Left ventricle myocardium superior (tissue), 1 donor: ENCODE results near the gene DGKD. TPM values are rescaled to one million over a fixed set of nuclear protein-coding genes. Genes with fewer than 3 reads are reported as not detected.

Source experiments
- ATAC-seq: fragments of 200-7000 bp; cut with Tn5 transposase; one replicate; pipeline ENCODE4 v1.9.1; 2020; ENCODE audit warnings: mild to moderate bottlenecking, moderate library complexity
- DNase-seq: peaks from one replicate; pipeline ENCODE4 v3.0.0-alpha.2; 2020
- intact Hi-C: fragments of 100-400 bp; cut with micrococcal nuclease; formaldehyde crosslinking; loops from one replicate; pipeline ENCODE4 v1.11.0; 2022
- total RNA-seq: library from RNA; stranded (reverse); fragmentation: NEBNext Ultra II Directional; extraction: Animal tissue kit (Norgen Biotek cat#: 25700); gene quantifications from one replicate; pipeline ENCODE4 v1.2.1, GENCODE V29; 2021
- donor health status: DM: no; HTN: yes; CAD: no; lungs with severe emphysema.

DGKD gene
- total RNA-seq, 1 donor from 2014 or later: 27.1 TPM

DNA sequence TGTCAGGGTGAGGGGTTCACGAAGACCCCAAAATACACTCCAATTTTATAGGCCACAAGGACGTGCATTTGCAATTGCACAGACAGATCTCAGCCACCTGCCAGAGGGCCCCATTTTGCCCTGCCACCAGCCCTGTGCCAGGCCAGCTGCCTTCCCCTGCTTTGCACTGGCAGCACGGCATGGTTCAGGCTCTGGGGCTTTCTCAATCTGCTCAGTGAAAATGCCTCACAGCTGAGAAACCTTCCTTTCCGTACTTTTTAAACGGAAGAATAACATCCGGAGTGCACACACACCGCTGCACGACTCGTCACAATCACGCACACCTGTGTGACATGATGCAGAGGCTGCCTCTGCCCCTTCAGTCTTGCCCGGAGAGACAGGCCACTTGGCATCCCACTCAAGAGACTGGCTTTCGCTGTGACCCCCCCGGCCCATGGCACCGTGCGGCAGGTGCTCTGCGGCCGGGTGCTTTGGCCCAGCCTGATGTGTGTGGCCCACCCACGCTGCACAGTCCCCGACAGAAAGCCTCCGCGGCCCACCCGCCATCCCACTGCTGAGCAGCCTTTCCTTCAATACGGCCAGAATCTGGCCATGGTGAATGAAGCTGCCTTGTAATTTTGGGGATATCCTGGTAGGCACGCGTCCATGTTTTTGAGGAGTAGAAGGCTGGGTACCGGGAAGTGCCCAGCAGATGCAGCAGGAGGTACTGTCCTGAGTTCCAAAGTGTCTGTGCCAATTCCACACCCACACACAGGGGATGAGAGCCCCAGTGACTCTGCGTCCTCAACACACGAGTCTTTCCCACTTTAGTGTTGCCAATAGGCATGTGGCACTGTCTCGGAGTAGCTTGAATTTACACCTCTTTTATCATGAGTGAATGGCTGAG lies 123.5 kb downstream of the DGKD start:
- no peak for DNase-seq
- intact Hi-C loops: no loop called here
- no peak for ATAC-seq

GRCh38 chr2:233479616-233480489 lies 125.6 kb downstream of the DGKD start:
- intact Hi-C loops: no loop called here
- no peak for DNase-seq
- ATAC-seq: no peak

DNA sequence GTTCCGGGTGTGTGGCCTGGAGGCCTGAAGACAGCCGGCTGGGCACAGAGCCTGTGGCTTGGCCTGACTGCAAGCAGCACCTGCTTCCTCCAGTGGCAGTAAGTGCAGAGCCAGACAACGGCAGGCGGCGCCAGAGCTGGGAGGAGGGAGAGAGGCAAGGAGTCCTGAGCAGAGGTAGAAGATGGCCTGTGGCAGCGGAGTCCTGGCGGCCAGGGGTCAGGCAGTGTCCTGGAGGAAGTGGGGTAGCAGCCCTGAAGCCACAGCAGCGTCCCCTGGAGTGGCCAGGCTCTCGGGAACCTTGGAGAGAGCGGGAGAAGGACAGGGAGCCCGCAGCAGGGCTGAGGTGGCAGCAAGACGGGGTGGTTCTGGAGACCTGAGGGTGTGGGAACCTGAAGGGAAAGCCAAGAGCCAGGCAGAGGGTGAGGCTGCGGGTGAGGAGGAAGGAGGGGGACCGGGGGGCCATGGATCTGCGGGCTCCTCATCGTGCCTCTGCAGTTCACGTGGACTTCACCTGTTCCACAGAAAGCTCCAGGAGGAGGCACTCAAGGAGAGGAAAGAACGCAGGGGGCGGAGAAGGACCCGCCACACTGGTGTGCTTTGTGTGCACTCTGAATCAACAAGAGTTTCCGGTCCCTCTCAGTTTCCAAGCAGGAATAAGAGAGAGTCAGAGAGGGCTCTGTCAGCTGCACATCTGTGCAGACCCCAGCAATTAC lies 126.4 kb downstream of the DGKD start:
- ATAC-seq (peak; percentile 56), DNase-seq (peak; percentile 65)
- intact Hi-C loops: no loop called here

GRCh38 chr2:233481368-233482142 lies 127.3 kb downstream of the DGKD start:
- intact Hi-C loops: no loop called here
- ATAC-seq: no peak
- DNase-seq: no peak

GRCh38 chr2:233482616-233483015 lies 128.3 kb downstream of the DGKD start:
- DNase-seq (no peak), ATAC-seq (no peak)
- intact Hi-C loops: no loop called here

- DNase-seq: no peak
- intact Hi-C loops: no loop called here
Observed at GRCh38 chr2:233485726-233486125, 131.4 kb downstream of the DGKD start.

GRCh38 chr2:233486357-233486756 lies 132.1 kb downstream of the DGKD start:
- intact Hi-C loops: no loop called here
- ATAC-seq (no peak), DNase-seq (no peak)

More at GRCh38 chr2:233485726-233486125, 131.4 kb downstream of the DGKD start:
- ATAC-seq: no peak

DNA sequence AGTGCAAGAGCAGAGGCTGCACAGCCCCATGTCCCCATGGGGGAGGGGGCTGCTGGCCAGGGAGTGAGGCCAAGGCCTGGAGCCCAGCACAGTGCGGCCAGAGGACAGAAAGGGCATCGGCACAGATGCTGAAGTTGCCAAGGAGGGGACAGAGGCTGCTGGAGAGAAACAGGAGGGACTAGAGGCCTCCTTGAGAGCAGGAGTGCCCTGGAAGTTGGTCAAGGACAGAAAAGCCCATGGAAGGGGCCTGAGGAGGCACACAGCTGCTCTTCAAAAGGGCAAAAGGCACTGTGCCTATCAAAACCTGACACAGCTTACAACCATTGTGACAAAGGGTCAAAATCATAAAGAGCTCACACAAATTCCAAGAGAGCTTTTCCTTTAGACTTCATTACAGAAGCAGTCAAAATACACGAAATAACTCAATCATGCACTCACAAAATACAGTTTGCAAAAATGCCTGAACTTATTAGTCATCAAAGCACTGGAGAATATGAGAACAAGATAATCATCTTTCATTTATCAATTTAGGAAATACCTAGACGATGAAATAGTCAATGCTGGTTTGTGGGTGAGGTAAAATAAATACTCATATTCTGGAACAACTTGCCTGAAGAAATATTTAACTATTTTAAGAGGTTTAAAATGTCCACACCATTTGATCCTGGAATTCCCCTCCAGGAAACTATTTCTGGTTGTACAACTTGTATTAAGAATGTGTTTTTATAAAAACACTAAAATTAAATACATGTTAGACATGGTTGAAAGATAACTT lies 132.7 kb downstream of the DGKD start:
- ATAC-seq: peak; percentile 64

GRCh38 chr2:233487748-233488345 lies 133.6 kb downstream of the DGKD start:
- DNase-seq (no peak), ATAC-seq (no peak)
- intact Hi-C loops: no loop called here

More for the DNA sequence above, 132.7 kb downstream of the DGKD start:
- DNase-seq: no peak
- intact Hi-C loops: no loop called here

- DNase-seq (no peak), ATAC-seq (no peak)
- intact Hi-C loops: no loop called here
Observed at GRCh38 chr2:233489143-233489542, 134.8 kb downstream of the DGKD start.

DNA sequence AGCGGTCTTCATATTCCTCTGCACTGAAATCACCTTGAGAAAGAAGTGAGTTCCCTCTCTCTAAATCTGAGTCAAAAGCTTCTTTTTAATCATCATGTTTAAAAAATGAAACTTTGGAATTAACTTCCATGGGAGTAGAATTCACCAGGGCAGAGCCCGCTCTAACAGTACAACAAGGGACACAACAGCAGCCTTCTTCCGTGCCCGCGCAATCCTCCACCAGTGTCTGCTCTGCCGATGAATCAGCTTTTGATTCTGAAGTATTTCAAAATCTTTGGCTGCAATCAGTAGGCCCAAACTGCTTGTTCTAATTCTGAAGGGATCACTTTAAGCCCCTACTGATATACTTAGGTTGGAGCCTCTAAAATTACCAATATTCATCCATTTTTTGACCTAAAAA lies 135.4 kb downstream of the DGKD start:
- DNase-seq: no peak
- no peak for ATAC-seq
- intact Hi-C loops: no loop called here

DNA sequence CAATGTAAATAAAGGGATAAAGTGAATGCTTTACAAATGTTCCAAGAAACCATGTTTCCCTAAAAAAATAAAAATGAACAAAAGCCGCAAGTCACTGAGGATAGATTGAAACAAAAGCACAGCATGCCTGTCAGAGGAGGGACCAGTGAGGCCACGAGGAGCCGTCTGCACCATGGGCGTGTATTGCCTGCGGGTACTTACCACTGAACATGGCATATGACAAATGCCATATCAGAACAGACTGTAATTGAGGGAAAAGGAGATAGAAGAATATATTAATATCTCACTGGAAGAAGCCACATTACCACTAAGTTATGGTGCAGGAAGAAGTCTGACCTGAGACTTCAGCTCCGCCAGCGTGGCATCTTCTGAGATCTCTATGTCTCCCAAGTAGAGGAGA lies 136.5 kb downstream of the DGKD start:
- no peak for ATAC-seq
- intact Hi-C loops: no loop called here
- no peak for DNase-seq

GRCh38 chr2:233491326-233491725 lies 137.0 kb downstream of the DGKD start:
- ATAC-seq: no peak
- DNase-seq: no peak
- intact Hi-C loops: no loop called here

GRCh38 chr2:233492078-233492477 lies 137.8 kb downstream of the DGKD start:
- no peak for ATAC-seq
- intact Hi-C loops: no loop called here
- no peak for DNase-seq

- no peak for ATAC-seq
- DNase-seq: no peak
- intact Hi-C loops: no loop called here
Observed at GRCh38 chr2:233492751-233493150, 138.5 kb downstream of the DGKD start.

GRCh38 chr2:233495503-233496496 lies 141.5 kb downstream of the DGKD start:
- DNase-seq (no peak), ATAC-seq (no peak)
- intact Hi-C loops: no loop called here

GRCh38 chr2:233497692-233498091 lies 143.4 kb downstream of the DGKD start:
- DNase-seq (no peak), ATAC-seq (no peak)
- intact Hi-C loops: no loop called here
